Effector CD8-positive, alpha-beta T cell (primary cell): Measurements from ENCODE around the gene PLXNA2.

Experiments
- DNase-seq: peaks from one replicate; lab custom pipeline; 2025; lab: John Stamatoyannopoulos, UW

PLXNA2 gene

DNA sequence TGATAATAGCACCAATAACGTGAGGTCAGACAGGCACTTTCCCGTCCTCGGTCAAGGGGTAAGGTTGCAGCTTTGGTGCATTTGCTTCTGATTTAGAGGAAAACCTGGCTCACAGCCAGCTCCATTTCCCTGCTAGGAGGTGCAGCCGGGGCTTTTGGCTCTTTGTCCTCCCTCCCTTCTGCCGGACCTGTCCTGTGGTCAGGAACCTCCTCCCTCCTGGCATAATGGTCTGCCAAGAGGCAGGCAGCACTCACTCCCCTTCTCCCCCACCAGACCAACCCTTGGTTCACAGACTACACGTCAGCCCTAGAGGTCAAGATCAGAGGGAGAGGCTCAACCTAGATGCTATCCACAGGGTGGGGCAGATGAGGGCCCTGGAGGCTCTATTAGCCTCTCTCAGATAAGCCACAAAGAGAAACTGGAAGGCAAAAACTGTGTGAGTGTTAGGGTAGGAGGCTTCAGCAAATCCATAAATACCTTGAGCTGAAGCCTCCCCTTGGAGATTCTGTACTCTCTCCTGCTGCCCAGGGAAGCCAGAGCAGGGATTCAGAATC lies 64.8 kb downstream of the PLXNA2 start:
- DNase-seq: no peak

DNA sequence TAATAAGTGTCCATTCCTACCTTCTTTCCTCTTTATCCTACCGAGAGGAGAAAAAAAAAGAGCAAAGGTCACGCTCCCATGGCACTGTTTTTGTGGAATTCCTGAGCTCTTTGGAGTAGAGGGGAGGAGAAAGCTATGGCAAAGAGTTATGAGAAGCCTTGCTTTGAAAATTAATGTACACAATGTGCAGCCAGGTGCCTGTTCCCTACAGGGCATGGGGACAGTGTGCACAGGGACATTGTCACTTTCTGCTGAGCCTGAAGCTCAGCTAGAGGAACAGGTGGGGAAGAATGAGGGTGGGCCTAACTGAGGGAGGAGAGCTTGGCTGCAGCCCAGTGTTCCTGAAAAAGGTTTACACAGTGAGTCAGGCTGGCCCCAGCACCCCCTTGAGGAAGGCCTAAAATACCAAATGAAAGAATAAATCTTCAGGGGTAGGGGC lies 66.1 kb downstream of the PLXNA2 start:
- DNase-seq: no peak

- no peak for DNase-seq
Observed at GRCh38 chr1:208177656-208178055, 66.5 kb downstream of the PLXNA2 start.

- DNase-seq: no peak
Observed at GRCh38 chr1:208176649-208177048, 67.5 kb downstream of the PLXNA2 start.

DNA sequence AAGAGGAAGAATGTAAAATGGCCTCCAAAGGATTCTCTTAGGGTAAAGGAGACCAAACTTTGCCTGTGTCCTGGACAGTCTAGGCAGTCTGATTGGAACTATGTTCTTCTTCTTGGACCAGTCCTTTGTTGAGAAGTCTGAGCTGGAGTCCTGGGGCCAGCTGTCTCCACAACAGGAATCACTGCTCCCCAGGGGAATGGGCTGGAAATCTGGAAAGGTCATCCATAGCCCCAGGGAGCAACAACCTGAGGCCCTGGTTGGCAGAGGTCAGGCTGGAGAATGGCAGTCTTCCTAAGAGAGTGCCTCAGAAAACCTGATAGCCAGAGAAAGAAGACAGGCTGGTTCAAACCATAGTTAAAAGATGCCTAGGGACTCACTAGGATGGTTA lies 68.7 kb downstream of the PLXNA2 start:
- DNase-seq: no peak

GRCh38 chr1:208174731-208175507 lies 69.3 kb downstream of the PLXNA2 start:
- no peak for DNase-seq

DNA sequence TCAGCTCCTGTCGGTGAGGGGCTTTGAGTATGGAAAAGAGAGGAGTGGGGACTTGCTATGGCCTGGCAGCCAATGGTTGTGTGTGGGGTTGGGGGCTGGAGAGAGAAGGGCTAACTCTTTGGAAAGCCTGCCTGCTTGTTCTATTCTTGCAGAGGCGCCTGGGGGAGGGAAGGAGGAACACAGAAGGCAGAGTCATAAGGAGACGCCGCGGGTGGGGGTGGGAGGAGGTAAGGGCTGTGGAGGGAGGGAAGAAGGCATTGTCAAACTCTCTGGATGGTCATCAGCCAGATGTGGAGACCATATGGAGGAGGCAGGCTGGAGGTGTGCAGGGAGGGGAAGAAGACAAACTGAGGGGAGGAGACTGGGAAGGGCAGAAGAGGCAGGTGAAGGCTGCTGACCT lies 70.0 kb downstream of the PLXNA2 start:
- DNase-seq: no peak

- no peak for DNase-seq
Observed at GRCh38 chr1:208173749-208174148, 70.4 kb downstream of the PLXNA2 start.

GRCh38 chr1:208172423-208173145 lies 71.6 kb downstream of the PLXNA2 start:
- no peak for DNase-seq

- no peak for DNase-seq
Observed at GRCh38 chr1:208171616-208172422, 72.4 kb downstream of the PLXNA2 start.

GRCh38 chr1:208170252-208170651 lies 73.9 kb downstream of the PLXNA2 start:
- DNase-seq: no peak

- no peak for DNase-seq
Observed at GRCh38 chr1:208169081-208169879, 74.9 kb downstream of the PLXNA2 start.

GRCh38 chr1:208167261-208167869 lies 76.8 kb downstream of the PLXNA2 start:
- no peak for DNase-seq

DNA sequence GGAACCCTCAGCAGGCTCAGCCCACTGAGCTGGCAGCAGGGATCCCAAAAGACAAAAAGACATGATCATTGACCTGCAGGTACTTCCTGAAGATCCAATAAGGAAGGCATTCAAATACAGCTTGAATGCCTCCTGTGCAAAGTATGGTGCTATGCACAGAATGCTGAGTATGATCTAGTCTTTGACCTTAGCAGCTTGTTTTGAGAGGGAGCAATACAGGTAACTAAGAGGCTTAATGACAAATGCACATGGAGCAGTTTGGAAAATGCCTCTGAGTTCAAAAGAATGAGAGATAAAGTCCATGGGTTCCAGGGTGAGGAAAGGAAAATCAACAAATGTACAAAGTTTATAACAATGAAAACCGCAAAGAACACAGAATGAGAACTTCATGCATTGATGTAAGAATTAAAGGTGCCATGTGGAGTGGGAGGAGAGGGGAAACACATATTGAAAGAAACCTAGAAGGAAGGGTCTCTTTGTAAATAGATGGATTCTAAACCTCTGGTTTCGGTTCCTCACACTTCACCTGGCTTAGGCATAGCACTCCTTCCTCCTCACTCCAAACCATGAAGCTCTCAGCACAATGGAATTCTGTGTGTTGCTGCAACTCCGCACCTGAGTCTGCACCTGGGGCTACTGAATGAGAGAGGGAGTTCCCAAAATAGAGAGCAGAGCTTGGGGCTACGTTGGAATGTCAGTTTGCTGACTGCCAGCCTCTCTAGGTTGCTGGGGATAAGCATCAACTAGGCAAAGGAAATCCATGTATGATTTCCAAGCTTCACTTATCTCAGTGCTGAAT lies 77.6 kb downstream of the PLXNA2 start:
- no peak for DNase-seq

DNA sequence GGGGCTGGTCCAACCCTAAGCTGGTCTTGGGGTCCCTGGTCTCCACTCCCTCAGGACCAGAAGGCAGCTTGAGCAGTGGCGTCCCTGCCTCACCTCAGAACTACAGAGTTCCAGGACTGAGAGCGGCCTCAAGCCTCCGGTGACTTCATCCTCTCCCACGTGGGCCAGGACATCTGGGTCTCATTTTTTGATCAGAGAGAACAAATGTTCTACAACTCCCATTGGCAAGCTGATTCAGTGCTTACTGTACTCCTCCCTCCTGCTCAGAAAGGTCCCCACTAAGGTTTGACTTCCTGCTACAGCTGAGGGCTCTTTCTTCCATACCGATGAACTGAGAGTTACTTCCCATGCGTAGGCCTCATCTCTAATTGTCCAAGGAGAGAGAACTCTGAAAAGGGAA lies 78.5 kb downstream of the PLXNA2 start:
- no peak for DNase-seq

GRCh38 chr1:208164609-208165008 lies 79.6 kb downstream of the PLXNA2 start:
- no peak for DNase-seq

GRCh38 chr1:208163539-208163938 lies 80.6 kb downstream of the PLXNA2 start:
- no peak for DNase-seq

- no peak for DNase-seq
Observed at GRCh38 chr1:208162903-208163302, 81.3 kb downstream of the PLXNA2 start.

GRCh38 chr1:208161656-208162375 lies 82.4 kb downstream of the PLXNA2 start:
- no peak for DNase-seq
